ENCODE results near the gene NACC1.

NACC1 gene

DNA sequence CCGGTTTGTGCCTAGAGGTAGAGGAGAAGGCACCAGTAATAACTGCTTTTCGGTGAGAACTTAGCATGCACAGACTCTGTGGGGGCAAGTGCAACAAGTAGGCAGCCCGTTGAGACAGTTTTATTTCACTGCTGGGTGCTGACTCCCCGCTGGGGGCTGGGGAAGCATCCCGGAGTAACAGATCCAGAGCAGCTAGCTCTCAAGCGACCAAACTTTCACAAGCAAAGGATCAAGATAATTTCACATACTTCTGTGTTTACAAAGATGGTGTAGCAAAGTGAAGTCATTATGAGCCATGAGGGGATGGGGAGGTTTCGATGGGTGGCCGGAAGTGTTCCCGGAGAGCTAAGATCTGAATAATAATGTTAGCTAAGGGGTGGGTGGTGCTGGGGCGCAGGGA lies 2.8 kb downstream of the NACC1 start:
- Histone ChIP-seq H3K4me1 (ENCODE audit: insufficient read depth, low read length) (peaks cover 38% of the 10 kb centered on the region), H3K36me3 (ENCODE audit: insufficient read depth, low read length) (peaks cover 54% of the 10 kb centered on the region), H4K20me1 (ENCODE audit: insufficient read depth, low read length) (peaks cover 59% of the 10 kb centered on the region), H3K4me2 (ENCODE audit: insufficient read depth, low read length) (peak overlapping the region; percentile 88; the same call in 1 of the 2 replicates), H3K27ac (ENCODE audit: low read length) (no peak overlapping the region), H3K4me3 (ENCODE audit: low read depth in 1 of 2, low read length in 2 of 2) (no peak overlapping the region), H3K9me3 (ENCODE audit: insufficient read depth, low read length, severe bottlenecking) (no peaks in the 10 kb centered on the region), H2AFZ (ENCODE audit: low read depth, low read length) (no peak overlapping the region), H3K79me2 (ENCODE audit: insufficient read depth, low read length) (peaks cover 85% of the 10 kb centered on the region), H3K9ac (ENCODE audit: low read depth, low read length) (0 out of 2 replicates have a peak overlapping the region, but pooled peaks have one; percentile 95), H3K27me3 (ENCODE audit: insufficient read depth, low read length, poor library complexity) (no peaks in the 10 kb centered on the region)
- TF ChIP-seq, protein P1, sequence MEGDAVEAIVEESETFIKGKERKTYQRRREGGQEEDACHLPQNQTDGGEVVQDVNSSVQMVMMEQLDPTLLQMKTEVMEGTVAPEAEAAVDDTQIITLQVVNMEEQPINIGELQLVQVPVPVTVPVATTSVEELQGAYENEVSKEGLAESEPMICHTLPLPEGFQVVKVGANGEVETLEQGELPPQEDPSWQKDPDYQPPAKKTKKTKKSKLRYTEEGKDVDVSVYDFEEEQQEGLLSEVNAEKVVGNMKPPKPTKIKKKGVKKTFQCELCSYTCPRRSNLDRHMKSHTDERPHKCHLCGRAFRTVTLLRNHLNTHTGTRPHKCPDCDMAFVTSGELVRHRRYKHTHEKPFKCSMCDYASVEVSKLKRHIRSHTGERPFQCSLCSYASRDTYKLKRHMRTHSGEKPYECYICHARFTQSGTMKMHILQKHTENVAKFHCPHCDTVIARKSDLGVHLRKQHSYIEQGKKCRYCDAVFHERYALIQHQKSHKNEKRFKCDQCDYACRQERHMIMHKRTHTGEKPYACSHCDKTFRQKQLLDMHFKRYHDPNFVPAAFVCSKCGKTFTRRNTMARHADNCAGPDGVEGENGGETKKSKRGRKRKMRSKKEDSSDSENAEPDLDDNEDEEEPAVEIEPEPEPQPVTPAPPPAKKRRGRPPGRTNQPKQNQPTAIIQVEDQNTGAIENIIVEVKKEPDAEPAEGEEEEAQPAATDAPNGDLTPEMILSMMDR (IDR thresholded peaks at IDR 0.05; ENCODE audit: borderline replicate concordance, extremely low read depth, low read length, poor library complexity, severe bottlenecking), result no peak
- DNase-seq (no peak), ATAC-seq (ENCODE audit: insufficient read depth, low read depth) (no peak)

DNA sequence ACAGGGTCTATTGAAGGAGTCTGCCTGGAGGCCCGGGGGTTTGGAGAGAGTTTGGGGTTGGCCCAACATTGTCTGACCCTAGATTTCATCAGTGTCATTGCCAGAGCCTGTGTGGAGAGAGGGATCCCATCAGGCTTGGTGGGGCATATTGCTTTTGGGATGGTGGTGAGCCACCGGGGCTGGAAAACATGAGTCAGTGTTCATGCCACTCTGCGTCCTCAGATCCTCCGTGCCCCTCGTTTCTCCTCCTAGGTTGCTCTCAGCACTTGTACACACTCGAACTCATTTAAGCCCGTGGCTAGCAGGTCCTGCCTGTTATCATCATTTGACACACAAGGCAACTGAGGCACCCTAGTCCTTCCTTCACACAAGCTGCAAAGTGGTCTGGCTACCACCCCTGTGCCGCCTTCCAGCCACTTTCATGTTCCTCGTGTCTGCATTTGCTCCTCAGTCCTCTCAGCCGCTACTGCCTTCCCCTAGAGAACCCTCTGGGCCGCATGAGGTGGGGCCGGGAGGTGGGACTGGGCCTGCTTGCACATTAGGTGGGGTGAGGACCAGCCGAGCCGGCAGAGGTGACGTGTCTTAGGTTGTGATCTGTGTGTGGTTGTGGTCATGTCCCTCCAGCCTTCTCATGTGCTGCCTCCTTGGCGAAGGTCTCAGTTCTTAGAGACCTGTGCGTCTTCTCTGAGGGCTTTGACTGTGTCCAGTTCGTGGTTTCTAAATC lies 3.6 kb downstream of the NACC1 start:
- peaks cover 87% of the 10 kb centered on the region for H3K79me2 ChIP-seq (ENCODE audit: insufficient read depth, low read length)
- H3K4me1 ChIP-seq (ENCODE audit: insufficient read depth, low read length), result peaks cover 35% of the 10 kb centered on the region
- H3K9me3 ChIP-seq (ENCODE audit: insufficient read depth, low read length, severe bottlenecking), result no peaks in the 10 kb centered on the region
- no peak overlapping the region for H3K9ac ChIP-seq (ENCODE audit: low read depth, low read length)
- no peak for ATAC-seq (ENCODE audit: insufficient read depth, low read depth)
- no peak for DNase-seq
- peak overlapping the region; percentile 0; the same call in 1 of the 2 replicates for H3K4me2 ChIP-seq (ENCODE audit: insufficient read depth, low read length)
- H3K27ac ChIP-seq (ENCODE audit: low read length), result no peak overlapping the region
- H2AFZ ChIP-seq (ENCODE audit: low read depth, low read length), result no peak overlapping the region
- peaks cover 59% of the 10 kb centered on the region for H3K36me3 ChIP-seq (ENCODE audit: insufficient read depth, low read length)
- no peak overlapping the region for H3K4me3 ChIP-seq (ENCODE audit: low read depth in 1 of 2, low read length in 2 of 2)
- H4K20me1 ChIP-seq (ENCODE audit: insufficient read depth, low read length), result peaks cover 66% of the 10 kb centered on the region
- H3K27me3 ChIP-seq (ENCODE audit: insufficient read depth, low read length, poor library complexity), result no peaks in the 10 kb centered on the region
- no peak for TF ChIP-seq EZH2 (IDR thresholded peaks at IDR 0.05; ENCODE audit: borderline replicate concordance, low read depth, low read length, severe bottlenecking)
- TF ChIP-seq, protein P1 (IDR thresholded peaks at IDR 0.05; ENCODE audit: borderline replicate concordance, extremely low read depth, low read length, poor library complexity, severe bottlenecking), result no peak

DNA sequence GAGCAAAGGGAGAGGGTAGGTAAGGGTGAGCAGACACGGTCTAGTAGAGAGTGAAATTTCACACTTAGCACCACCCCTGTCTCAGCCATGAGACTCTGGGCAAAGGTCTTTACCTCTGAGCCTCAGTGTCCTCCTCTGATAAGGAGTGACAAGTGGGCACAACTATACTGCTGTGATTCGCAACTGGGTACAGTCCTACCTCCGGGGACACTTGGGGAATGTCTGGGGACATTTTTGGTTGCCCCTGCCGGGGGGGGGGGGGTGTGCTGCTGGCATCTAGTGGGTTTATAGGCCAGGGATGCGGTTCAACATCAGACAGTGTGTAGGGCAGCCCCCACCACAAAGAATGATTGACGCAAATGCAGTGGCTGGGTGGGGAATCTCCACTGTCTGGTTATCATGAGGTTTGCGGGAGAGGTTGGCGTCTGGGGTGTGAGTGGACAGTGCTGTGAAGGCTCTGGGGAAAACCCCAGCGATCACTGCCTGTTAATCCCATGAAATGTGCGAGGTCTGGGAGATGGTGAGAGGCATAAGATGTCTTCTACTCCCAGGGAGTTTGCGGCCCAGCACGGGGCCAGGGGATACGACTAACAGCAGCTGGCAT lies 4.3 kb downstream of the NACC1 start:
- no peak overlapping the region for H3K4me3 ChIP-seq (ENCODE audit: low read depth in 1 of 2, low read length in 2 of 2)
- no peak overlapping the region for H2AFZ ChIP-seq (ENCODE audit: low read depth, low read length)
- H3K27me3 ChIP-seq (ENCODE audit: insufficient read depth, low read length, poor library complexity), result no peaks in the 10 kb centered on the region
- H3K27ac ChIP-seq (ENCODE audit: low read length), result no peak overlapping the region
- H3K4me2 ChIP-seq (ENCODE audit: insufficient read depth, low read length), result peak overlapping the region; percentile 0; the same call in 1 of the 2 replicates
- H3K9ac ChIP-seq (ENCODE audit: low read depth, low read length), result no peak overlapping the region
- TF ChIP-seq, protein P1 (IDR thresholded peaks at IDR 0.05; ENCODE audit: borderline replicate concordance, extremely low read depth, low read length, poor library complexity, severe bottlenecking), result no peak
- TF ChIP-seq EZH2 (IDR thresholded peaks at IDR 0.05; ENCODE audit: borderline replicate concordance, low read depth, low read length, severe bottlenecking), result no peak
- H3K36me3 ChIP-seq (ENCODE audit: insufficient read depth, low read length), result peaks cover 59% of the 10 kb centered on the region
- H3K79me2 ChIP-seq (ENCODE audit: insufficient read depth, low read length), result peaks cover 91% of the 10 kb centered on the region
- DNase-seq (no peak), ATAC-seq (ENCODE audit: insufficient read depth, low read depth) (no peak)
- H3K4me1 ChIP-seq (ENCODE audit: insufficient read depth, low read length), result peaks cover 29% of the 10 kb centered on the region
- H3K9me3 ChIP-seq (ENCODE audit: insufficient read depth, low read length, severe bottlenecking), result no peaks in the 10 kb centered on the region
- H4K20me1 ChIP-seq (ENCODE audit: insufficient read depth, low read length), result peaks cover 67% of the 10 kb centered on the region

Data from DND-41 (cell line).